HG02970 (cell line): ENCODE data around the gene AHNAK.
"Not testable (repeated sequence)": the region's sequence is repeated elsewhere in the genome, so short reads cannot be mapped to it uniquely, and the experiment has no call there.

Source experiments
- ATAC-seq: cut with Tn5 transposase; IDR thresholded peaks from one replicate; pipeline ENCODE4 v1.9.1; 2021; ENCODE audit warnings: mild to moderate bottlenecking, moderate library complexity, moderate number of reproducible peaks; ENCODE audit not compliant: unreplicated experiment, low FRiP score

The AHNAK gene

DNA sequence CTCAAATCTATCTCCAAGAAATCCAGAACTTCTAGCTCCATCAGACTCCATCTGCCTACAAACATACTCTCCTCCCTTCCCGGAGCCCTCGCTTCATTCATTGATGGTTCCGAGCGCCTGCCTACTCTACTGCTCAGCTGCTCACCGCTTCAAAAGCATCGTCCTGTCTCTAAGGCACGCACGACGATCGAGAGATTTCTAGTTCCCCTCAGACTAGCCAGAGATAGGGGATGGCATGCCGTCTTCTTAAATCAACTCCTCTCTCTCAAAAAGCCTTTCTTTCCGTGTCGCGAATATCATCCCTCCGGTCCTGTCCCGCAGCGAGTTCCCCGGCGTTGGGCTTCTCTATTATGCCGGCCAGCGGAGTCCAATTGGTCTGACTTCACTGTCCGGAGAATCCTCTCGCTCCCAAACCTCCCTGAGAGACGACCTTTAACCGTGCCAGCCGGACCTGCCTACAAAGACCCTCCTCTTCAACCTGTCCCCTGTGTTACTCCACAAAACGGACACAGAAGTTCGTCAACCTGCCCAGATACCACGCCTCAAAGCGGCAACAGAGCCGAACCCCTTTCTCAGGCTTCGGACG, 26.5 kb upstream of the AHNAK start:
- ATAC-seq, result no peak

- no peak for ATAC-seq
Measured at GRCh38 chr11:62572431-62572830, 25.8 kb upstream of the AHNAK start.

DNA sequence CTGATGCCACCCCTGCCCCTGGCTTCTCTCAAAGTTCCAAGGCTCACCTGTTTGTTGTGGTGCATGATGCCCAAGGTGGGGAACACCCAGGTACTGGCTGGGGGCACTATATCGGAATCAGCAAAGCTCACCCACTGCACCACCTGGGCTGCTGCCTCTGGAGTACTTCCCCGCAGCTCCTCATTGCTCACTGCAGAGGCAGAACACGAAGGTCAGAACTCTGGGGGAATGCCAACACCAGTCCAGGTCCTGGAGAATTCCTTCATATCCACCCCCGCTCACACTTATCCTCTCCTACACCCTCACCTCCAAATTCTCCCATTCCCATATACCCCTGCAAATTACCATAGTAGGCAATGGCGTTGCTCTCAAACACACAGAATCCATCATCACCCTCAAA, 24.9 kb upstream of the AHNAK start:
- not testable (repeated sequence) for ATAC-seq

- not testable (repeated sequence) for ATAC-seq
Measured at GRCh38 chr11:62570903-62571302, 24.3 kb upstream of the AHNAK start.

- ATAC-seq, result no peak
Measured at GRCh38 chr11:62569611-62570010, 23.0 kb upstream of the AHNAK start.

GRCh38 chr11:62567018-62567633, 20.5 kb upstream of the AHNAK start:
- no peak for ATAC-seq

DNA sequence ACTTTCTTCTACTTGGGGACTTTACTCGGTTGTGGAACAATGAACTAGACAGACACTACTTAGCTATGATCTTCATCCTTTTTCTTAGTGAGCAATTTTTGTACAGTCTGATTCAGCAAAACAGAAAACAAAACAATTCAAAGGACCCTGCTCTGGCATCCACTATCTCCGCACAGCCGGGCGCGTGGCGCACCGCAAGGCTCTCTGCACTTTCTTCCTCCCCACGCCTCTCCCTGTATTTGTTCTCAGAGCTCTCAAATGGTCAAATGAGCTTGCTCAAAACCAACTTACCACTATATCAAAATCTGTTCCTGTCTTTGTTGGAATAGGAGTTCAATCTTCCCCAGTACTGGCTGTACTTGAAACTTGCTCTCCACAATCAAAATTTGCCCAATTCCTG, 19.6 kb upstream of the AHNAK start:
- ATAC-seq, result no peak

DNA sequence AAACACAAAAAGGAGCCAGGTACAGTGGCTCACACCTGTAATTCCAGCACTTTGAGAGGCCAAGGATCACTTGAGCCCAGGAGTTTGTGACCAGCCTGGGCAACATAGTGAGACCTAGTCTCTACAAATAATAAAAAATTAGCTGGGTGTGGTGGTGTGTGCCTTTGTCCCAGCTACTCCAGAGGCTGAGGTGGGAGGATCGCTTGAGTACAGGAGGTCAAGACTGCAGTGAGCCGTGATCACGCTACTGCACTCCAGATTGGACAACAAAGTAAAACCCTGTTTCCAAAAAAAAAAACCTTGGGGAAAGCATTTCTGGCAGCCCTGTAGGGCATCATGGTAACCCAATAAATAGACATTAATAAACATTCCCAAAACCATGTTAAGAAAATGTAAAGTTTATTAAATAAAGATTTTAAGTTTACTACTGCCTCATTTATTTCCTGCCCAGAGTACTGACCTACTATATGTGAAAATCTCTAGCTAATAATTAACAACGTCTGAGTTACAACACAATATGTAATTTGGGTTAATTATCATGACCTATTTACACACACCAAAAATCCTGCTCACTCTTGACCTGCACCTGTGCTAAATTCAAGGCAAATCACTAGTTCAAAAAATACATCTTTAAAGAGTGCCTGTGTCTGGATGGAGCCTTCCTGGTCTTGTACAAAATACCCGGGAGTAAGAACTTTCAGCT, 18.6 kb upstream of the AHNAK start:
- ATAC-seq, result no peak

GRCh38 chr11:62561677-62562230, 15.1 kb upstream of the AHNAK start:
- not testable (repeated sequence) for ATAC-seq

DNA sequence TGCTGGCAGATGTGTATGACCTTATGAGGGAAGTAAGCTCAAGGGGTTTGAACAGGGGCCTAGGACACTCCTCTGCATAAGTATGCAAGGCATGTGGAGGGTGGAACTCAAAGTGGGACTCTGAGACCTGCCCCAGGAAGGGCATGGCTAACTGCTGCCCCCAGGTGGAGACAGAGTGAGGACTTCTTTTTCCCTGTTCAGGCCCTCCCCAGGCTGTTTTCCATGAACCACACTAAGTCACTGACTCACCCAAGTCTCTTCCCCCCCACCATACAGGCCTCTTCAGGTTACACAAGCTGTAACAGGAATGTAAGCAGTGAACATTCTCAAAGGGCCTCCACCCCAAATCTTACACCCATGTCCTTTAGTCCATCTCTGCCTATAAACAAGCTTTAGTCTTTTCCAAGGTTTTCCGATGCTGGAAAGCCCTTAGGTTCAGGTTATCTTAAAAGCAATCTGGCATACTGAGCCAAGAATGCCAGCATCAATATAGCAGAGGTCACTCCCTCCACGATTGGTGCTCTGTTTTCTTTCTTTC, 14.0 kb upstream of the AHNAK start:
- no peak for ATAC-seq

DNA sequence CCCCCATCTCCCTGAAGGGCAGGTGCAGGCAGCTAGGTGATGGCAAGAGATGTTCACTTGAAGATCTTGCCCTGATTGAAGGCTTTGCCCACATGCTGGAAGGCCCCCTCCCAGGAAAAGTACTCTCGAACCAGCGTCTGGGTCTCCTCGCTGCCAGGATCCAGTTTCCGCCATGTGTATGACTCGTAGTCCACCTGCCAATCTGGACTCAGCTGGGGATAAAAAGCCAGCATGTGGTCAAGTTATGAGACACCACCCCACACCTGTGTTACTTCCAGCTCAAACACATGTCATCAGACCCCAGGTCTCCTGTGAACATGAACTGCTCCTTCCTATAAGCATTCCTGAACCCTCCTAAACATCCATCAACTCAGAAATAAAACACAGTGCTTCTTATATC, 13.0 kb upstream of the AHNAK start:
- not testable (repeated sequence) for ATAC-seq

GRCh38 chr11:62559204-62559603, 12.6 kb upstream of the AHNAK start:
- ATAC-seq, result no peak

DNA sequence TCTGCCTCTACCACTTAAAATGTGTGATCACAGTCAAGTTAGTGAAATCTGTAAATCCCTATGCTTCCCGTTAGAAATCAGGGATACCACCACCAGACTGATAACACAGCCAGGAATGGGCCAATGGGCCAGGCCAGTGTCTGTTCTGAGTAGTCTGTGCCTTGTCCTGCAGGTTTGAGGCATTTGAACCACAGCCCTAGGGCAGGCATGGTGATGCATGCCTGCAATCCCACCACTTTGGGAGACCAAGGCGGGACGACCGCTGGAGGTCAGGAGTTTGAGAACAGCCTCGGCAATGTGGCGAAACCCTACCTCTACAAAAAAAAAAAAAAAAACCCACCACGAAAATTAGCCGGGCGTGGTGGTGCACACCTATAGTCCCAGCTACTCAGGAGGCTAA, 12.1 kb upstream of the AHNAK start:
- ATAC-seq, result no peak

DNA sequence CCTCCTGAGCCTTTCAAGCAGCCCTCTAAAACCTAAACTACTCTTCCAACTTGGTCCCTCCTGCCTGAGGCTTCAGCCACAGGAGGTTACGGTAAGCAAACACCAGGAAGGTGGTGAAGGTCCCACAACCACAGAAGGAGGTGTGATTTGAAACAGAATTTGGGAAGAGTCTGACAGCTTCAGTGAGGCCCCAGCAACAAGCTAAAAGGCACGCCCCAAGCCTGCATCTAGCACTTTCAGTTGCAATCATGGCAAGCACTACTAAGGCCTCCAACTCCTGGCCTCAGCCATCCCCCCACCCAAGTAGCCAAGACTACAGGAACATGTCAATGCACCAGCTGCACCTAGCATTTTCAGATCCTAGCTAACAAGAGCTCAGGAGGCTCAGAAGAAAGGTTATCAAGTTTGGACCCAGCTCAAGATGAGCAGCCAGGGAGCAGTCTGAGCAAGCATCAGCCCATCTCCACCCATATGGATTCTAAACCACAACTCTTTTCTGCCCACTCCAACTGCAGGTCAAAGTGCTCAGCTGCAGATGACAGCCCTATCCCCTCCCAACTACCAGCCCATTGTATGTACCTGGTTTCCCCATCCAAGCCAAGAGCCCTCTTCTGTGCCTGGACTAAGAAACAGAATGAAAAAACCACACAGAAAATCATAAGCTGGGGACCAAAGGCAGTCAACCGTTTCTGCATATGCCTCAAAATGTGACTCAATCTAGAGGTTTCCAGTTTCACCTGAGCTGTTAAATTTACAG, 10.4 kb upstream of the AHNAK start:
- no peak for ATAC-seq

- ATAC-seq, result no peak
Measured at GRCh38 chr11:62556108-62556874, 9.7 kb upstream of the AHNAK start.

DNA sequence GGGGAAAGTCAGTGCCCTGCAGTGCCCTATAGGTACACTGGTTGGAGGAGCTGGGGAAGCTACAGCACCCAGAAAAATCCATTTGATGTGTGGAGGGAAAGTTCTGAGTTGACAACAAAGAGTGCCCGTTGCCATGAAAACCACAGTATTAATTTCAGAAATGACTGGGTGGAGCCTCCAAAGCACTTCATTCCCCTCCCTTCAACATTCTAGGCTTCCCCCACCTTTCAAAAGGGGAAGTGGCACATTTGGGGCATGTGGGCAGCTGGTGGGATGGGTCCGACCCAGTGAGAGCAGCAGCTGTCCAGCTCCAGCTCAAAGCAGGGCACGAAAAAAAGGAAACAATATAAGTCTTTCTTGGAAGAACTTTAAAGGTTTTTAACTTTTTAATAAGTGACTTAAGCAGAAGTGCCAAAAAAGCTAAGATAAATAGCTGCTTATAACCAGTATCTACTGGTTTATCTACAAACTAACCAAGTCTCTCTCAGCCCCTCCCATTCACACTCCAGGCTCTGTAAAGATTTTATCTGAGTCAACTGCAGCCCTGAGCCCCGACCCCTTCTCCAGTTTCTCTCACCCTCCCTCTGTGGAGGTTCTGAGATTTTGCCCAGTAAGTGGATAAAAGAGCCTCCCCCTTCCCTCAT, 9.0 kb upstream of the AHNAK start:
- no peak for ATAC-seq

DNA sequence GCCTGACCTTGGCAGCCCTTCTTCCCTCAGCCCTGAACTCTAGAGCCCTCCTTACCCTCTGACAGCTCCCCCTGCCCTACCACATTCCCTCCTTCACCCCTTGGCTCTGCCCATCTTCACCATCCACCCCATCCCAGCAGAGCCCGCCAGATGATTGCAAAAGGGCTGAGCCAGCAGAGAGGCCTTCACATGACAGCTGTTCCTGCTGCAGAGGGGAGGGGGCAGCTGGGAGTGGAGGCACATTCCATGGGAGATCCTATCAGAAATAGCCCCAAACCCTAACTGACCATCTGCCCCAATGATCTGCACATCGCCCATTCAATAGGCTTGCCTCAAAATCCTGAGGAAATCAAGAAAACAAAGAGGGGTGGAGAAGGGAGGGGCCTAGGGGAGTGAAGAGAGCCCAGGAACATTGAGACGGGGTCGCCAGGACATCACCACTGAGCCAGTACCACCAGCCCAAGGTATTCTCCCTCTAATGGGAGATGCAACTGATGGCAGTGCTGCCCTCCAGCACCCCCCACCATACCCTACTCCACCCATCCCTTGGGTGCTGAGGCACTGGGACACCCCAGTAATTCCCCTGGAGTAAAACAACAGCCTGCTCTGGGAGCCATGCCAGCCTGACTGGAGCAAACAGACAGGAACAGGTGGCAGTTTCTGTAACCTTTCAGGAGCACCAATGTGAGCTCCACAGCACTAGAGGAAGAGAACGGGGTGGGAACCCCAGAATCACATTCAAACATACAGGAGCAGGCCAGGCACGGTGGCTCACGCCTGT, 8.0 kb upstream of the AHNAK start:
- ATAC-seq, result no peak

DNA sequence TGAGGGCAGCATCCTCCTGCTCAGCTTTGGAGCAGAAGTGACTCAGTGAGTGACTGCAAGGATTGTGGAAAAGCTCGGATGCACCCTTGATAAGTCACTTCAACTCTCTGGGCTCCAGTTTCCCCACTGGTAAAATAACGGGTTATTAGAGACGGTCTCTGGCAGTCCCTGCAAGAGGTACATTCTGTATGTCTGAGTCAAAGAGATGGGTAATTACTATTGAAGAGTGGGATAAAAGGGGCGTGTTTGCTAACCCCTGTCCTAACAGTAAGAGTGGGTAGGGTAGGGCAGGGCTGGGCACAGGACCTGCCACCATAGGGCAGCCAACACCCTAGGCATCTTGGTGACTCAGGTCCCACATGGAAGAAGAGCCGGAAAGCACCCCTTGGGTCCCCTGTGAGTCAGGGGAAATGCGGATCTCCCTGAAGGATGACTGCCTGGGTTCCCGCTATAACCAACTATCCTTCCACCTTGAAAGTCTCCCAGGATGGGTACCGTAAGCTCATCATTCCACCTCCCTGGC, 7.3 kb upstream of the AHNAK start:
- ATAC-seq, result no peak
